RKO (cell line): ENCODE data around the gene MRPS26.
"Not testable (repeated sequence)": the region's sequence is repeated elsewhere in the genome, so short reads cannot be mapped to it uniquely, and the experiment has no call there.

ENCODE experiments used
- DNase-seq: peaks from one replicate; pipeline ENCODE4 v3.0.0-alpha.2; 2016; ENCODE audit warnings: low spot score

MRPS26 gene

DNA sequence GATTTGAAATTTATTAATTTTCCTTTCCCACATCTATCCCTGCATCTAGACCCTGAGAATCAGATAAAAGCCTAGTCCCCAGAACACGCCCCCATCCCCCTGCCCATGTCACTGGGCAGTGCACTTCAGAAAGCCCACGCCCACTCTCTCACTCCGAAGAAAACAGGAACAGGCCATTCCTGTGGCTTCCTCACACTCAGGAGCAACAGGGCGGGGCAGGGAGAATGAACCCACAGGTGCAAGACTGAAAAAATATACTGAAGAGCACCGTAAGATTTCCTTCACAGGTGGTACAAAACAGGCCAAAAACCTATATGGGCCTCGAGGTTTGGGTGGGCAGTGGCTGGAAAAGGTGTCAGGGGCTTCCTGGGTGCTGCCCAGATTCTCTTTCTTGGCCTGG is 29.0 kb downstream of the MRPS26 start:
- DNase-seq, result no peak

DNA sequence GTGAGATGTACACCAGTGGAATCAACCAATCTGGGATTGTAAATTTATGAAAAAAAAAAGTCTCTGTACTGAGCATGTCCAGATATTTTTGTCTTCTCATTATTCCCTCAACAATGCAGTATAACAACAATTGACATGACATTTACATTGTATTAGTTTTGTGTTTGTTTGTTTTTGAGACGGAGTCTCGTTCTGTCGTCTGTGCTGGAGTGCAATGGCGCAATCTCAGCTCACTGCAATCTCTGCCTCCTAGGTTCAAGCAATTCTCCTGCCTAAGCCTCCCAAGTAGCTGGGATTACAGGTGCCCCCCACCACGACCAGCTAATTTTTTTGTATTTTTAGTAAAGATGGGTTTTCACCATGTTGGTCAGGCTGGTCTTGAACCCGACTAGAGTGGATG is 29.5 kb downstream of the MRPS26 start:
- DNase-seq, result not testable (repeated sequence)

DNA sequence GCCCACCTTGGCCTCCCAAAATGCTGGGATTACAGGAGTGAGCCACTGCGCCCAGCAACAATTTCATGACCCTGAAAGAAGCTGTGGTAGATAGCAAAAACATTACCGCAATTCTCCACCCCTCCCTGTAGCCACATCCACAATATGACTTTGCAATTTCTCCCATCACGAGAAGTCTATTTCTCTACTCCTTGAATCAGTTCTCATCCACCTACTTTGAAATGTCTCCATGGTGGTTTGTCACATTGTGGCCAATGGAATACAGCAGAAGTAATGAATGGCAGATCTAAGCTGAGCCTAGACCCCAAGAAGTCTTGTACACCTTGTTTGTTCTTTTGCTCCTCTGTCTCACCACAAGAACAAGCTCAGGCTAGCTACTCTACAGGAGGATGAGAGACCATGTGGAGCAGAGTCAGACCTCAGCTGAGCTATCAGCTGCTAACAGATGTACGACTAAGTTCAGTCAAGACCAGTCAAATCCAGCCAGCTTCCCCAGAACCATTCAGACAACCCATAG is 31.8 kb downstream of the MRPS26 start:
- DNase-seq, result no peak

DNA sequence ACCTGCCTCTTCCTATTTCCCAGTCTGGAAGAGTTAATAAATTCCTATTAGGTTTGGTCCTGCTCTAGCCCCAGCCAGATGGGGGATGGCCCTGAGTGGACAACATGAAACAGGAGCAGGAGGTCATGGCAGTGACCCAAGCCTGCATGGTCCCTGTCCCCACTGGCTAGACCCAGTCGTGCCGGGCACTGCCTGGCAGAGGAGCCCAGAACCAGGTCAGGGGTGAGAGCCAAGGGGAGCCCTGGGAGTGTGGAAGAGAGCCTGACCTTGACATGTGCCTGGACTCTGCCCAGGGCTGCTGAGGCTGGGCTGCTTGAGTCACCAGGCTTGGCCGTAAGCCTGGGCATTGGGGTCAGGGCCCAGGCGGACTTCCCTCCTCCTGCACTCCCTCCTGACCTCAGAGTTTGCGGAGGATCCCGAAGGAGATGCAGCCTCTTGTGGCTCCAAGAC is 35.1 kb downstream of the MRPS26 start:
- no peak for DNase-seq

DNA sequence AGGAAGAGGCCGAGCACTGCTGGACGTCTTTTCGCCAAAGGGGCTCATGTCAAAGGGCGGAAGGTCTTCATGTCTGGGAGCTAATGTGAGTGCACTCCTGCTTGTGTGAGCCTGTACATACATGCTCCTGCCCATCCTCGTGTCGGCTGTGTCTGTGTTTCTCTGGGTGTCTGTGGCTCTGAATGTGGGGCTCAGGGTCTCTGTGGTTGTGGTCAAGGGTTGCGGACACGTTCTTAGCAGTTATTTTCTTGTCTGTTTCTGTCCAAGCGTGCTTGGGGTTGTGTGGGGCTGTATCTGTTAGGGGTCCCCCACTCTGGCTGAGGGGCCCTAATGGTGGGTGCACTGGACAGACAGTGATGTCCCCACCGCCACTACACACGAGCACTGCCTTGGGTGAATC is 35.8 kb downstream of the MRPS26 start:
- DNase-seq, result no peak

DNA sequence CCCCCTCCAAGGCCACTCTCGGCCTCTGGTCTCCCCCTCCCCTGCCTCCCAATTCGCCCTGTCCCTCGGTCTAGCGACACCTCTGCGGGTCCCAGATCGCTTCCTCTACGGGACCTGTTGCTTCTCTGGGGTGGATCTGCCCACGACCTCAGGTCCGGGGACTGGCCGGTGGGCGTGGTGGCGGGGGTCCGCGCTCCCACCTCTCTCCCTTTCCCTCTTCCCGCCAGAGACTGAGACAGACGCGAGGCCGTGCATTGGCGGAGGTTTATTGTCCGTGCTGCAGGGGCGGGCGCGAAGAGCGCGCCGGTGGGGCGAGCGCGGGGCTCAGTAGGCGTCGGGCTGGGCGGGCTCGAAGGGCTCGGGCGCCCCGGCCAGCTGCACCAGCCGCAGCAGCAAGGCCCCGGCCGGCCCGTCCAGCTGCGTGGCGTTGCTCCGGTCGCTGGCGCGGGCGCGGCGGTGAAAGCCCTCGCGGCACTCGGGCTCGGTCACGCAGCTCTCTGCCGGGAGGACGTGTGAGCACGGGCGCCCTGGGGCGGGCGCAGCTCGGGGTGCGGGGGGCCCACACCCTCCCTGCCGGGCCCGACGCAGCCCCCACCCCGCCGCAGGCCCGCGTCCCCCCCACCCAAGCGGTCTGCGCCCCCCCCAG is 36.6 kb downstream of the MRPS26 start:
- no peak for DNase-seq

DNA sequence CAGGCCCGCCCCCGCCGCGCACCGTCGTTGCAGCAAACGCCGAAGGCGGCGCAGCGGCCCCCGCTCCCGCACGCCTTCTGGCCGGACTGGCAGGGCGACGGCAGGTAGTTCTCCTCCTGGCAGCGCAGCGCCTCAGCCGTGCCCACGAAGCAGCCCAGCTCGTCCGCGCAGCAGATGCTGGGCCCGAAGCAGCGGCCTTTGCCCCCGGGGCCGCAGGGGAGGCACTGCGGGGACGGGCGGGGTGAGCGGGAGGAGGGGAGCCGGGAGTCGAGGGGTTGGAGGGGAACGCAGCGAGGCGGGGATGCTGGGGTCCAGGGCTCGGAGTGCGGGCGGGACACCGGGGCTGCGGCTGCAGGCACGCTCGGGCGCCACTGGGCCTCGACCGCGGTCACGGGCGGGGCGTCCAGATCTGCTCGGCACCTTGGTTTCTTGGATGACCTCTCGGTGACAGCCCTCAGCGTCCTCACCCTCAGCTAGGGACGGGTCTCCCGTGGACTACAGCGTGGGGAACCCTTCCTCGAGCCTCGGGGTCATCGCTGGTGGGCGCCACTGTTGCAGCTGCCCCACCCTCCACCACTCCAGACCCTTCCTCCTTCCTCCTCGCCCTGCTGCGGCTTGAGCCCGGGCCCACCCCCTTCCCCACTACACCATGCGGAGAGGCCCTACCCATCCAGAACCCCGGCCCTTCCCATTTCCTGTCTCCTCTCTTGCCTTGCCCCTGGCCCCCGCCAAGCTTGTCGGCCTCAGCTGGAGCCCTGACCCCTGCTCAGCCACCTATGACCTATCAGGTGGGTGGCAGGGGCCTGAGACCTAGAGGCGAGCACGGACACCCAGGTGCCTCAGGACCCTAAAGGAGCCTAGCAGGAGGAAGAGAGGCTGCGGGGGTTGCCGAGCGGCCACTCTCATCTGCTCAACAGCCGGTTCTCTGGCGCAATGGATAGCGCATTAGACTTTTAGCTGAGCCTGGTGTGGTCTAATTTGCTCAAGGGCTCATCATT is 37.4 kb downstream of the MRPS26 start:
- no peak for DNase-seq

DNA sequence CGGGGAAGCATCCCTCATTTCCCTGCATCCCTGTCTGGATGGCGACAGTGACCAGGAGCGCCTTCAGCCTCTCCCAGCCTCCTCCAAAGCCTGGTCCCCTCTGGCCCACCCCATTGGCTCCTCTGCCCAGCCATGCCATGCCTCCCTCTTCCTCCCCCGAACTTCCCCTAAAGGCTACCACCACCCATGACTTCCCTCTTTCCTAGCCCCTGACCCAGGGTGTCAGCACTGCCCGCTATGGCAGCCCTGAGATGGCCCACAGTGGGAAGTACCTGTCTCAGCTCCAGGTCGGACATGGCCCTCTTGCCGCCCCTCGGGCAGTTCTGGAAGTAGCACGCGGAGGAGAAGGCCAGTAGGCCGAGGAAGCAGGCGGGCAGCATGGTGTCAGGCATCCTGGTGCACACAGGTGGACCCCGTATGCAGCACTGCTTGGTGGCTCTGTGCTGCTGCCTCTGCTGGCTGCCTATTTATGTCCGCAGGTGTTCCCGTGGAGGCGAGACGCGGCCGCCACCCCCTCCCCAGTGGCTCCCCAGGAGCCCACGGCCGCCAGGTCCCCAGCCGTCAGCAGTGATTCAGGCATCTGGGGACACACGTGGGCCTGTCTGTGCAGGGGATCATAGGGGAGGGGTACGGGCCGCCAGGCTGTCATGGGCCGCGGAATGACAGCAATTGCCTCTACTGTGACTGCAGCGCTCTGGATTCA is 38.6 kb downstream of the MRPS26 start, which contains the start of gene AVP:
AVP (minus strand) TSS at position 442 of the 703 bp plus-strand sequence; CDS start at position 392, 50 bp downstream.
- DNase-seq, result no peak

DNA sequence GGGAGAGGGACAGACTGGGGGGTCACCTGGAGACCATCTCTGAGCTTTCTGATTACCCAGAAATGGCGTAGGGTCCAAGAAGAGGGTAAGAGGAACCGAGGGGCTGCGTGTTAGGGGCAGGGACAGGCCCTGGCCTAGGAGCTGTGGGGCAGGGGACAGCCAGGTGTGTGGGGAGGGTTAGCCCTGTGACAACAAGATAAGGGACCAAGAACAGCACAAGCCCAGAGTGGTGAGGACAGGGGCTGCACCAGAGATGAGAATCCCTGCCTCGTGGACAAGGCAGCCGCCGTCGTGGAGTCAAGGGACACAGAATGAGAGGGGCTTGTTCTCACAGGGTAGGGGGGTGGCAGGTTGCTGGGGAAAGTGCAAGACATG is 39.1 kb downstream of the MRPS26 start:
- no peak for DNase-seq

DNA sequence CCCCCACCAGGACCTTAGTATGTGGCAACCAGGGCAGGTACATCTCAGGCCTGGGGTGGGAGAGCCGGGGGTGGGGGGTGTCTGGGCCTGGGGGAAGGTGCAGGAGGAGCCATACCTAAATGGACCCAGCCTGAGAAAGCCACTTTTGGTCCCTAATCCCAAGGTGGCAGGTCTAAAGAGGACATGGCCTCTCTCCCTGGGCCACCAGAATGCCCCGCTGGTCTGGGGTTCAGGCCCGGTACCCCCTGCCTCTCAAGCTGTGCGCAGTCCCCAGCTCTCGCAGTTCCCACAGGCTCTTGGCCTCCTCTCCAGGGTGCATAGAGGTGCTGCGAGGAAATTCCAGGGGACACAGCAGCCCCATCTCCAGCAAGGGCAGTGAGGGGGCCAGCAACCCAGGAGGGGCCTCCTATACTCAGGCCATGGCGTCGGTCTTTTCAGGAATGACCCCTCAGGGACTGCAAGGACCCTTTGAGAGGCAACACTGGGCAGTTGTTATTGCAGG is 39.8 kb downstream of the MRPS26 start:
- no peak for DNase-seq

DNA sequence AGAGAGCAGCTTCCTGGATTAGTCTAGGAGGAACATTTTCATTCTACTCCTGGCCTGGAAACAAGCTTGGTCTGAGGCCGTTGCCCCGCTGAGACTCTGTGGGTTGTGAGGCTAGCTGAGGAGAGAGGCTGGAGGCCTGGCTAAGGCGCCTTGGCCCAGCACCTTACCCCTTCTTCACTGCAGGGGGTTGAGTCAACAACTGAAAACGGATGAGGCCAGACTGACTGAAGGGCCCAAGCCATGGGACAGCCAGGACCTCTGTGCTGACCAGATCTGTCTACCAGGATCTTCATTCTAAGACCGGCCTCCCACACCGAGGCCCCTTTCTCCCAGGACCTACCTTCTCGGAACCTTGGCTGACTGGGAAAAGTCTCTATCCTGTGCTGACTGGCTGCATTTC is 42.2 kb downstream of the MRPS26 start:
- no peak for DNase-seq

DNA sequence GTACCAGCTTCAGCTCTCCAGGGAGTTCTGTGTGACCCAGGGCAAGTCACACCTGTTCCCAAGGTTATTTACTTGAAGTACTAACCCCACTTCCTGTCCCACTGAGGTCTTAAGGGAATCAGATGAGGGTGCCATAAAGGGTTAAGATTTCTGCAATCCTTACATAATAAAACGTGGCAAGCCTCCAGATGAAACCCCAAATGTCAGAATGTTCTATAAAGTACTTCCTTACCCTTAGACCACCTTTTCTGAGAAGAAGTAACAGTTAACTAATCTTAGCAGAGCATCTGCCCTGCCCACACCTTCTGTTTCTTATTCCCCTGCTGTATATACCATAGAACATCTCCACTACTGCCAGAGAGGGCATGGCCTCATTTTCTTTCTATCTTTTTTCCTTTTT is 44.7 kb downstream of the MRPS26 start:
- no peak for DNase-seq

DNA sequence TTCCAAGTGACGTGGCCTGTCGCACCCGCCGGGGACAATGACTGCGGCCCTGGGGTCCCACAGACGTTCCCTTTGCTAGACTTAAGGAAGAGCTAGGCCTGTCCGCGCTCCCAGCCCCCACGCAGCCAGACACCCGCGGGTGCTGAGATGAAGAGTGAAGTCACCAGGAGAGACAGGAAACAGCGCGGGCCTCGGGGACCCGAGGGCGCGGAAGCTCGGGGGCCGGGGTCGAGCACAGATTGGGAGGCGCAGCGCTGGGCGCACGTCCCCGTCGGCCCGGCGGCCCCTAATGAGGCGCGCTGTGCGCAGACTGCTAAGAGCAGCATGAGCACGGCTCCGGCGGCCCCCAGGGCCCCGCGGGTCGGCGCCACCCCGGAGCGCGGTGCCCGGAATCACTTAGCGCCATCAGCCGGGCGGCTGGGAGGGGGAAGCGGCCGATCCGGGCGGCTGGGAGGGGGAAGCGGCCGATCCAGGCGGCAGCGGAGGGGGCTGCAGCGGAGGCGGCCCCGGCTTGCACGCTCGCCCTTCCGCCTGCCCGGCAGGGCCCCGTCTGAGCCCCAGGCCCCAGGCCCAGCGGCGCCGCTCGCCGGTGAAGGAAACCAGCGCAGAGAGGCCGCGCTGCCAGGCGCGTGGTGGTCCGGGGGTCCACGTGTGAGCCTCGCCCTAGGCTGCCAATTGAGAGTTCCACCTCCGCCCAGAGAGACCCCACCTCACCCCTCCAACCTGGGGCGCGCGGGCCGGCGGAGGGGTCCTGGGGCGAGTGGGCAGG is 46.9 kb downstream of the MRPS26 start:
- DNase-seq, result no peak

DNA sequence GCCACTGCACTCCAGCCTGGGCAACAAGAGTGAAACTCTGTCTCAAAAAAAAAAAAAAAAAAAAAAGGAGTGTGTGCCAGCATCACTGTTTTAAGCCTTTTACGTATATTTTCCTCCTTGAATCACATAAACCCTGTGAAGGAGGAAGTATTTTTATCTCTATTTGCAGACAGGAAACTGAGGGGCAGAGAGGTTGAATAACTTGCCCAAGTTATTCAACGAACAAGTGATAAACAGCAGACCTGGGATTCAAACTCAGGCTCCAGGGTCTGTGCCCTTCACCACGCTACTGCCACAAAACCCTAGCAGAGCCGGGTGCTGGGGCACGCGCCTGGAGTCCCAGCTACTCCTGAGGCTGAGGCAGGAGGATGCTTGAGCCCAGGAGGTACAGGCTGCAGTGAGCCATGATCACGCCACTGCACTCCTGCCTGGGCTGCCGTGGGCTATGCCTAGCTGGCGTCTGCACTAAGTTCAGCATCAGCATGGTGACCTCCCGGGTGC is 48.1 kb downstream of the MRPS26 start:
- no peak for DNase-seq

DNA sequence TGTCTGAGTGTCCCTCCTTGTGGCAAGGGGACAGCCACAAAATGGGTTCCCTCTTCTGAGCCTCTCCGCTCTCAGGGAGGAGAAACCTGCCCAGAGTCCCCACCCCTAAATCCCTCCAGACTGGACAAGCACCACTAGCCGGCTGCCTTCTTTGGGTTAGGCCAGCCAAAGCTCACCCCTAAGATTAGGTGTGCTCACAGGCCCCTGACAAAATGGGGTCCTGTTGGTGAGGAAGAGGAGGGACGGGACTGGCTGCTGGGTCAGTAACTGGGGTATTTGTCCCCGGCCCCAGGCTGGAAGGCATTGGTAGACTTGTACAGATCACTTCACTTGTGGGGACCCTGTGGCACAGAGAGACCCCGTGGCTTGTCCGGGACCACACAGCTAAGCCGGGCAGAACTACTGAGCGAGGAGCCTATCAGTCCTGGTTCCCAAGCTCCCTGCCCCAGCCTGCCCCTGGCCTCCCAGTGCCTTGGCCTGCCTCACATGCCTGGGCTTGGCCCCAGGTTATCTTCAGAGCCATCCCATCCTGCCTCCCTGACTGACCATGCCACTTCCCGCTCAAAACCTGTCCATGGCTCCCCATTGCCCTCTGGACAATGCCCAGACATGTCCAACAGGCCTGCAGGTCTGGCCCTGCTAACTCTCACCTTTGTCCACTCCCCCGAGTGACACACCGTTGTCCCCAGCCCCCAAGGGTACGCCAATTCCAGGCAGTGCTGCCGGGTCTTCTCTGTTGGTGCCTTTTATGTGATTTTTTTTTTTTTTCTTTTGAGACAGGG is 49.2 kb downstream of the MRPS26 start:
- no peak for DNase-seq
